ENCODE data around the gene TKFC. TPM values are rescaled to one million over a fixed set of nuclear protein-coding genes. Genes with fewer than 3 reads are reported as not detected.

Gene TKFC
- total RNA-seq, 2 experiments from 2014 or later = 79.1 to 86.3 TPM

DNA sequence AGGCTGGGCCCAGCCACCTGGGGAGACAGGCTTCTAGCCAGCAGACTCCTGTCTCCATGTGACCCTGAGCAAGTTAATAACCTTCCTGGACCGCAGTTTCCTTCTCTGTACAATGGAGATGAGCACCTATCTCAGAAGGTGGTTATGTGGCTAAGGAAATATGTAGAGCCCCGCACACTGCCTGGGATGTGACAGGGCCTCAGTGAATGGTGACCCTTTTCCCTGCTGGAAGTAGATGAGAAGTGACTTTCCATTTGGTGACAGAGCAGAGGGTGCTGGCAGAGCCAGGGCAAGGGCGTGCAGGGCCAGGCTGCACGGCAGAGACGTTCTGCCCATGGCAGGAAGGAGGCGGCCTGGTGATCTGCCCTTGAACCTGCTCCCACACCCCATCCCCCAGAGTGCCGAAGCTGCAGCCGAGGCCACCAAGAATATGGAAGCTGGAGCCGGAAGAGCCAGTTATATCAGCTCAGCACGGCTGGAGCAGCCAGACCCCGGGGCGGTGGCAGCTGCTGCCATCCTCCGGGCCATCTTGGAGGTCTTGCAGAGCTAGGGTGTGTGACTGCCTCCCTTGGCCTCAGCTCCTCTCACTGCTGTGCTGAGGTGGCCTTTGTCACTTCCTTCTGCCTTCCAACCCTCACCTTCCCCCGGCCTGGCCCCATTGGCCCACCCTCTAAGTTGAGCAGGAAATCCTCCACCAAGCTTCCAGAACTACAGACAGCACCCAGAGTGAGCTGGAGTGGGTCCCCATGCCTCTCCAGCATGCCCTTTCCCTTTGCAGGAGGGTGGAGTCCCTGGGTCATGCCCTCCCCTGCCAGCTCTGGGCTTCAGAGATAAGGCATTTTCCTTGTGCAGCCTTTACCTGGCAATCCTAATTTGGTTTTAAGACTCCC, 13.2 kb downstream of the TKFC start:
- CTCF ChIA-PET = interaction anchor here (1.4 to 3.2 kb wide), 2 partner anchors 10 to 39 kb away, joined by 5 to 15 read pairs; no protein-coding TSS in a partner anchor
- H3K4me3 Mint-ChIP-seq = no peak overlapping the region
- H3K36me3 Mint-ChIP-seq (ENCODE audit: low read depth) = peaks cover 3% of the 10 kb centered on the region
- H3K9me3 Mint-ChIP-seq = no peaks in the 10 kb centered on the region
- TF ChIP-seq, protein P1, sequence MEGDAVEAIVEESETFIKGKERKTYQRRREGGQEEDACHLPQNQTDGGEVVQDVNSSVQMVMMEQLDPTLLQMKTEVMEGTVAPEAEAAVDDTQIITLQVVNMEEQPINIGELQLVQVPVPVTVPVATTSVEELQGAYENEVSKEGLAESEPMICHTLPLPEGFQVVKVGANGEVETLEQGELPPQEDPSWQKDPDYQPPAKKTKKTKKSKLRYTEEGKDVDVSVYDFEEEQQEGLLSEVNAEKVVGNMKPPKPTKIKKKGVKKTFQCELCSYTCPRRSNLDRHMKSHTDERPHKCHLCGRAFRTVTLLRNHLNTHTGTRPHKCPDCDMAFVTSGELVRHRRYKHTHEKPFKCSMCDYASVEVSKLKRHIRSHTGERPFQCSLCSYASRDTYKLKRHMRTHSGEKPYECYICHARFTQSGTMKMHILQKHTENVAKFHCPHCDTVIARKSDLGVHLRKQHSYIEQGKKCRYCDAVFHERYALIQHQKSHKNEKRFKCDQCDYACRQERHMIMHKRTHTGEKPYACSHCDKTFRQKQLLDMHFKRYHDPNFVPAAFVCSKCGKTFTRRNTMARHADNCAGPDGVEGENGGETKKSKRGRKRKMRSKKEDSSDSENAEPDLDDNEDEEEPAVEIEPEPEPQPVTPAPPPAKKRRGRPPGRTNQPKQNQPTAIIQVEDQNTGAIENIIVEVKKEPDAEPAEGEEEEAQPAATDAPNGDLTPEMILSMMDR (IDR thresholded peaks at IDR 0.05) = no peak
- DNase-seq (no peak), ATAC-seq (no peak)
- intact Hi-C loops (cut with micrococcal nuclease) = no loop called here
- no peaks in the 10 kb centered on the region for H3K4me1 Mint-ChIP-seq (ENCODE audit: low read depth)
- POLR2A ChIA-PET = interaction anchor here (0.6 to 1.0 kb wide), 4 partner anchors 13 to 44 kb away, joined by 3 read pairs; partner anchors contain the start of genes CYB561A3, DDB1 and TKFC
- no peaks in the 10 kb centered on the region for H3K27me3 Mint-ChIP-seq
- no peak overlapping the region for H3K27ac Mint-ChIP-seq

DNA sequence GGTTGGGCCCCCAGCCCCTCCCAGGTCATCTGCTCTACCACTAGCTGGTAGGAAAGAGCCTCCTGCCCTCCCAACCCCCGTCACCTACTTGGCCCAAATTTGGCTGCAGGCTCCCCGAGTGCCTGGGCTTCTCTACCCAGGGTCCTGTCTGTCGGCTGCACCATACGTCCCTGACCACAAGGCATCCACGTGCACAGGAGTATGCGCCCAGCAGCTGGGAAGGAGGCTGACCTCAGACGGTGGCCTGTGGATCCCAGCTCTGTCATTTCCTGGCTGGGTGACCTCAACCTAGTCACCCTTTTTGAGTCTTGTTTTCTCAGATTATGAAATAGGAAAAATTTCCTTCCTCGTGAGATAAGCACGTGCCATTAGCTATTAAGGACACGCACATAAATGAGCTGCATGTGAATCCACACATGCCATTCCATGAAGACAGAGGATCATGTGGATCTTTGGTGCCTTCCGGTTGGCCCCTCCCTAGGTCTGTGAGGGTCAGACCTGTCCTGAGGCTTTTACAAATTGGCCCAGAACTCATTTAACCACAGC, 15.0 kb downstream of the TKFC start:
- POLR2A ChIA-PET = interaction anchor here (1.5 to 5.5 kb wide), 3 partner anchors 11 to 14 kb away, joined by 4 to 37 read pairs (median 8); partner anchors contain the start of genes CYB561A3 and TMEM138
- TF ChIP-seq, protein P1 (IDR thresholded peaks at IDR 0.05) = no peak
- Mint-ChIP-seq H3K27ac (no peak overlapping the region), H3K9me3 (no peaks in the 10 kb centered on the region), H3K36me3 (ENCODE audit: low read depth) (peaks cover 3% of the 10 kb centered on the region), H3K4me3 (no peak overlapping the region), H3K4me1 (ENCODE audit: low read depth) (no peaks in the 10 kb centered on the region), H3K27me3 (no peaks in the 10 kb centered on the region)
- DNase-seq = no peak
- CTCF ChIA-PET = interaction anchor here (1.1 to 2.9 kb wide), 5 partner anchors 12 to 87 kb away, joined by 4 to 16 read pairs (median 5); partner anchors contain the start of genes CYB561A3, DDB1, TKFC and TMEM138
- ATAC-seq = no peak
- intact Hi-C loops (cut with micrococcal nuclease) = no loop called here

DNA sequence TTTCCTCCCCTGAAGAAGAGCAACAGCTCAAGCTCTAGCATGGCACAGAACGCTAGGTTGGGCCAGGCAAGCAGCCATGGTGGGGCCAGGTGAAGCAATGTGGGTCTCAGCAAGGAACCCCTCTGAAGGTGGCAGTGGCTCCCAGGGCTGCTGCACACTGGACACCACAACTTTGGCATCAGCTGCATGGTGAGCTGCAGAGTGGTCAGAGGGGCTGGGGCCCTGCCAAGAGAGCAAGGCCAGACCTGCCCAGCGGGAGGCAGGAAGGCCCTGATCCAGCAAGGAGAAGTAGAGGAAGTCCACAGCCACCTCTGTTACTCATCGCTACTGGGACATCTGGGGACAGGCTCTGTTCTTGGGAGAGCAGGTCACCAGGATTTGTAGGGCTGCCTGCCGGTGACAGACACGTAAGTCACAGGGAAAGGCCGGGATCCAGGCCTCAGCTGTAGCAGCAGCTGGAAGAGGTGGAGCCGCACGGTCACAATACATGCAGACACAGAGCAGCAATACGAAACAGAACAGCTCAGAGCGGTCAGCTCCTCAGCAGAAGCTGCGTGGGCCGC, 16.2 kb downstream of the TKFC start:
- DNase-seq (no peak), ATAC-seq (no peak)
- ChIA-PET POLR2A (interaction anchor here (1.1 to 5.5 kb wide), 5 partner anchors 12 to 33 kb away, joined by 3 to 37 read pairs (median 4); partner anchors contain the start of genes CYB561A3 and TMEM138), CTCF (interaction anchor here (1.6 to 2.9 kb wide), 3 partner anchors 13 to 36 kb away, joined by 5 to 16 read pairs (median 12); partner anchors contain the start of genes DDB1 and TKFC)
- intact Hi-C loops (cut with micrococcal nuclease) = no loop called here
- Mint-ChIP-seq H3K36me3 (ENCODE audit: low read depth) (peaks cover 12% of the 10 kb centered on the region), H3K27ac (no peak overlapping the region), H3K27me3 (no peaks in the 10 kb centered on the region), H3K4me1 (ENCODE audit: low read depth) (no peaks in the 10 kb centered on the region), H3K4me3 (no peak overlapping the region), H3K9me3 (no peaks in the 10 kb centered on the region)
- TF ChIP-seq, protein P1 (IDR thresholded peaks at IDR 0.05) = no peak

DNA sequence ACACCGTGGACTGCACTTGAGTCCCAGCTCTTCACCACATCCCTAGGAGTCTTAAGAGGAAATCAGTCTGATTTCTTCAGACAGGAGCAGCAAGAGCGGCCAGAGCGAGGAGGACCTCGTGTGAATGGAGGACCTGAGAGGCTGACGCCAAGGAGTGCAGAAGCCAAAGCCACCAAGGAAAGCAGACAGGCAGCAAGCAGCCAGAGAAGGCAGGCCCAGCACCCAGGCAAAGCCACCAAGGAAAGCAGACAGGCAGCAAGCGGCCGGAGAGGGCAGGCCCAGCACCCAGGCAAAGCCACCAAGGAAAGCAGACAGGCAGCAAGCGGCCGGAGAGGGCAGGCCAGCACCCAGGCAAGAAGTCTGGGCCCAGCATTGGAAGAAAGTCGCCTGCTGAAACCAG, 16.9 kb downstream of the TKFC start:
- DNase-seq (no peak), ATAC-seq (no peak)
- TF ChIP-seq, protein P1 (IDR thresholded peaks at IDR 0.05) = no peak
- intact Hi-C loops (cut with micrococcal nuclease) = no loop called here
- peak overlapping the region; percentile 8 for H3K27ac Mint-ChIP-seq
- H3K27me3 Mint-ChIP-seq = no peaks in the 10 kb centered on the region
- ChIA-PET CTCF (interaction anchor here (2.5 to 2.9 kb wide), 2 partner anchors 14 to 36 kb away, joined by 12 to 16 read pairs; no protein-coding TSS in a partner anchor), POLR2A (interaction anchor here (1.4 to 5.5 kb wide), 3 partner anchors 11 to 17 kb away, joined by 3 to 37 read pairs (median 8); partner anchors contain the start of genes CYB561A3 and TMEM138)
- no peaks in the 10 kb centered on the region for H3K9me3 Mint-ChIP-seq
- H3K4me1 Mint-ChIP-seq (ENCODE audit: low read depth) = no peaks in the 10 kb centered on the region
- peaks cover 12% of the 10 kb centered on the region for H3K36me3 Mint-ChIP-seq (ENCODE audit: low read depth)
- no peak overlapping the region for H3K4me3 Mint-ChIP-seq

All from activated CD8-positive, alpha-beta T cell treated with anti-CD3 and anti-CD28 coated beads for 36 hours (primary cell).